GM23338 (cell line): ENCODE data around the gene SPIN3.
"Not testable (repeated sequence)": the region's sequence is repeated elsewhere in the genome, so short reads cannot be mapped to it uniquely, and the experiment has no call there.

ENCODE experiments used
- CTCF ChIP-seq, 2 experiments: fragments of 200-600 bp in 1 of 2; sonication (generic) in 1 of 2; conservative IDR thresholded peaks; 2 replicates each; pipeline versions ENCODE4 v1.5.1 to v1.6.1; 2016 to 2017; ENCODE audit warnings: antibody characterized with exemption in 2 of 2, low read depth in 2 of 2, mild to moderate bottlenecking in 2 of 2, moderate library complexity in 1 of 2
- EZH2 ChIP-seq: fragments of 200-600 bp; sonication (generic); IDR thresholded peaks from one replicate; pipeline ENCODE4 v1.8.0; 2017; ENCODE audit warnings: antibody characterized with exemption, mild to moderate bottlenecking, low read depth; ENCODE audit not compliant: unreplicated experiment
- EZH2phosphoT487 ChIP-seq: fragments of 200-600 bp; sonication (generic); IDR thresholded peaks from one replicate; pipeline ENCODE4 v1.8.1; 2018; ENCODE audit warnings: antibody characterized with exemption; ENCODE audit not compliant: unreplicated experiment
- JUNB ChIP-seq: IDR thresholded peaks from one replicate; pipeline ENCODE4 v1.6.1; 2016; ENCODE audit warnings: antibody characterized with exemption; ENCODE audit not compliant: unreplicated experiment
- POLR2AphosphoS5 ChIP-seq: IDR thresholded peaks from 2 replicates; pipeline ENCODE4 v1.6.1; 2016; ENCODE audit warnings: antibody characterized with exemption, low read depth
- ZNF114 ChIP-seq: fragments of 250-450 bp; sonication (Bioruptor Pico); IDR thresholded peaks from 2 replicates; pipeline ENCODE4 v1.5.0; 2020; ENCODE audit warnings: mild to moderate bottlenecking, moderate library complexity
- TF ChIP-seq, protein P1 (sequence below): IDR thresholded peaks from one replicate; pipeline ENCODE4 v1.6.1; 2018; ENCODE audit warnings: antibody characterized with exemption; ENCODE audit not compliant: unreplicated experiment

DNA sequence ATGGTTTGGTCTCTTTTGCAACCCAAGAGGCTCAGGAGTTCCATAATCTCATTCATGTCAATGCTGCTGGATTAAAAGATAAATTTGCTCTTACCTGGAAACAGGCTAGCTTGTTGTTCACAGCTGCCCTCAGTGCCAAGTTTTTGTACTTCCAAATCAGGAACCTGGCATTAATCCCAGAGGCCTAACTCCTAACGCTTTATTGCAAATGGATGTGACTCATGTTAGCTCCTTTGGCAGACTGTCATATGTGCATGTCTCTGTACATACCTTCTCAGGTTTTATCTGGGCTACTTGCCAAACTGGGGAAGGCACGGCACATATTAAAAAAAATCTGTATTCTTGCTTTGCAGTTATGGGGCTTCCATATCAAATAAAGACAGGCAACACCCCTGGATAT is 49.1 kb downstream of the SPIN3 start:
- not testable (repeated sequence) for TF ChIP-seq CTCF (conservative IDR thresholded peaks at IDR 0.05; ENCODE audit: low read depth in 2 of 2); EZH2phosphoT487; POLR2AphosphoS5; EZH2; ZNF114; JUNB
- TF ChIP-seq, protein P1, sequence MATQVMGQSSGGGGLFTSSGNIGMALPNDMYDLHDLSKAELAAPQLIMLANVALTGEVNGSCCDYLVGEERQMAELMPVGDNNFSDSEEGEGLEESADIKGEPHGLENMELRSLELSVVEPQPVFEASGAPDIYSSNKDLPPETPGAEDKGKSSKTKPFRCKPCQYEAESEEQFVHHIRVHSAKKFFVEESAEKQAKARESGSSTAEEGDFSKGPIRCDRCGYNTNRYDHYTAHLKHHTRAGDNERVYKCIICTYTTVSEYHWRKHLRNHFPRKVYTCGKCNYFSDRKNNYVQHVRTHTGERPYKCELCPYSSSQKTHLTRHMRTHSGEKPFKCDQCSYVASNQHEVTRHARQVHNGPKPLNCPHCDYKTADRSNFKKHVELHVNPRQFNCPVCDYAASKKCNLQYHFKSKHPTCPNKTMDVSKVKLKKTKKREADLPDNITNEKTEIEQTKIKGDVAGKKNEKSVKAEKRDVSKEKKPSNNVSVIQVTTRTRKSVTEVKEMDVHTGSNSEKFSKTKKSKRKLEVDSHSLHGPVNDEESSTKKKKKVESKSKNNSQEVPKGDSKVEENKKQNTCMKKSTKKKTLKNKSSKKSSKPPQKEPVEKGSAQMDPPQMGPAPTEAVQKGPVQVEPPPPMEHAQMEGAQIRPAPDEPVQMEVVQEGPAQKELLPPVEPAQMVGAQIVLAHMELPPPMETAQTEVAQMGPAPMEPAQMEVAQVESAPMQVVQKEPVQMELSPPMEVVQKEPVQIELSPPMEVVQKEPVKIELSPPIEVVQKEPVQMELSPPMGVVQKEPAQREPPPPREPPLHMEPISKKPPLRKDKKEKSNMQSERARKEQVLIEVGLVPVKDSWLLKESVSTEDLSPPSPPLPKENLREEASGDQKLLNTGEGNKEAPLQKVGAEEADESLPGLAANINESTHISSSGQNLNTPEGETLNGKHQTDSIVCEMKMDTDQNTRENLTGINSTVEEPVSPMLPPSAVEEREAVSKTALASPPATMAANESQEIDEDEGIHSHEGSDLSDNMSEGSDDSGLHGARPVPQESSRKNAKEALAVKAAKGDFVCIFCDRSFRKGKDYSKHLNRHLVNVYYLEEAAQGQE = not testable (repeated sequence)
